ENCODE data around the gene IGF2R. TPM values are rescaled to one million over a fixed set of nuclear protein-coding genes. Genes with fewer than 3 reads are reported as not detected.

IGF2R gene
- total and polyA plus RNA-seq, 2 of the 13 experiments (the other 11 are each of a cell fraction or from before 2014, with no cell fraction given), result 38.3 to 70.0 TPM

GRCh38 chr6:159969204-159969912 is 476 bp downstream of the IGF2R start (continued):
- TF ChIP-seq PBX3 (CRISPR knock-in tag; IDR thresholded peaks at IDR 0.05; ENCODE audit: borderline replicate concordance) (no peak), KLF11 (CRISPR knock-in tag; IDR thresholded peaks at IDR 0.05) (no peak), ONECUT2 (CRISPR knock-in tag; IDR thresholded peaks at IDR 0.05) (no peak), BCL6 (CRISPR knock-in tag; IDR thresholded peaks at IDR 0.05) (peak; percentile 6; the same call in 1 of the 2 replicates), FOXK1 (CRISPR knock-in tag; IDR thresholded peaks at IDR 0.05; ENCODE audit: borderline replicate concordance, low read depth) (no peak), RBM22 (optimal IDR thresholded peaks at IDR 0.05; ENCODE audit: low read length) (no peak), ZNF280B (CRISPR knock-in tag; IDR thresholded peaks at IDR 0.05; ENCODE audit: borderline replicate concordance) (no peak), FIP1L1 (IDR thresholded peaks at IDR 0.05; ENCODE audit: borderline replicate concordance, insufficient read depth, low read depth, low read length) (0 out of 2 replicates have a peak, but pooled peaks have one; percentile 53), CCDC6 (CRISPR knock-in tag; IDR thresholded peaks at IDR 0.05) (no peak; the same call in 1 of the 2 replicates), NKX3-1 (CRISPR knock-in tag; IDR thresholded peaks at IDR 0.05) (0 out of 2 replicates have a peak, but pooled peaks have one; percentile 47), PHF21A (CRISPR knock-in tag; IDR thresholded peaks at IDR 0.05) (no peak; the same call in 1 of the 2 replicates), ZNF430 (CRISPR knock-in tag; IDR thresholded peaks at IDR 0.05) (no peak), RXRB (CRISPR knock-in tag; IDR thresholded peaks at IDR 0.05; ENCODE audit: borderline replicate concordance) (no peak), KLF6 (CRISPR knock-in tag; IDR thresholded peaks at IDR 0.05) (no peak), ZFP36L2 (CRISPR knock-in tag; IDR thresholded peaks at IDR 0.05) (no peak), GPBP1L1 (CRISPR knock-in tag; IDR thresholded peaks at IDR 0.05) (no peak), SKIL (CRISPR knock-in tag; IDR thresholded peaks at IDR 0.05; ENCODE audit: borderline replicate concordance) (no peak), MAF1 (CRISPR knock-in tag; IDR thresholded peaks at IDR 0.05; ENCODE audit: borderline replicate concordance) (no peak), AFF4 (CRISPR knock-in tag; IDR thresholded peaks at IDR 0.05) (no peak)

Data from HepG2 (cell line).